Colonic mucosa (tissue), 4 donors: ENCODE measurements around the gene MS4A10. TPM values are rescaled to one million over a fixed set of nuclear protein-coding genes. Genes with fewer than 3 reads are reported as not detected.

Experiments
- DNase-seq: peaks from one replicate; pipeline ENCODE4 v3.0.0-alpha.2; 2020
- H3K27ac ChIP-seq: fragments of 200-600 bp; one replicate; pipeline ENCODE4 v1.8.0; 2021
- H3K27me3 ChIP-seq: fragments of 200-600 bp; one replicate; pipeline ENCODE4 v1.8.0; 2021
- H3K36me3 ChIP-seq: fragments of 200-600 bp; one replicate; pipeline ENCODE4 v1.8.0; 2021
- H3K4me1 ChIP-seq: fragments of 200-600 bp; one replicate; pipeline ENCODE4 v1.8.0; 2021; ENCODE audit warnings: mild to moderate bottlenecking
- H3K4me3 ChIP-seq: fragments of 200-600 bp; one replicate; pipeline ENCODE4 v1.8.0; 2021
- H3K9ac ChIP-seq, 2 donors: one replicate each; pipeline ENCODE4 v1.7.0; 2013; ENCODE audit warnings: control low read depth in 2 of 2, low read depth in 2 of 2, low read length in 2 of 2
- H3K9me3 ChIP-seq: fragments of 200-600 bp; one replicate; pipeline ENCODE4 v1.8.0; 2021
- CTCF ChIP-seq: fragments of 200-600 bp; IDR thresholded peaks from one replicate; pipeline ENCODE4 v1.8.0; 2022; ENCODE audit warnings: antibody characterized with exemption, mild to moderate bottlenecking
- intact Hi-C: fragments of 100-400 bp; cut with DNase I; formaldehyde crosslinking; loops from one replicate; pipeline ENCODE4 v1.14.1; 2022
- total RNA-seq, 2 donors: library from RNA; stranded (reverse); fragmentation: NEBNext Ultra II Directional in 1 of 2; extraction: Animal tissue kit (Norgen Biotek cat#: 25700) in 1 of 2; gene quantifications; one replicate each; pipeline ENCODE4 v1.2.1, GENCODE V29; 2021
- donor health status: healthy.
- donor health status: DM: no; HTN: no; CAD: no.
- donor health status: DM: no; HTN: no; CAD: no.

MS4A10 gene
- total RNA-seq, 2 donors from 2014 or later: 0.10 to 0.66 TPM

- H3K36me3 ChIP-seq: no peaks in the 10 kb centered on the region
- H3K4me1 ChIP-seq: no peaks in the 10 kb centered on the region
- DNase-seq: no peak
- intact Hi-C loops: no loop called here
- no peak overlapping the region for H3K27ac ChIP-seq
- no peak for TF ChIP-seq CTCF
- no peak overlapping the region for H3K4me3 ChIP-seq
- H3K9ac ChIP-seq: no peak overlapping the region
- H3K9me3 ChIP-seq: no peaks in the 10 kb centered on the region
- H3K27me3 ChIP-seq: no peaks in the 10 kb centered on the region
Measured at GRCh38 chr11:60781981-60782316, 3.2 kb upstream of the MS4A10 start.

- Histone ChIP-seq H3K27me3 (no peaks in the 10 kb centered on the region), H3K4me1 (no peaks in the 10 kb centered on the region), H3K36me3 (no peaks in the 10 kb centered on the region), H3K9ac (no peak overlapping the region), H3K9me3 (no peaks in the 10 kb centered on the region), H3K4me3 (no peak overlapping the region), H3K27ac (no peak overlapping the region)
- no peak for DNase-seq
- no peak for TF ChIP-seq CTCF
- intact Hi-C loops: no loop called here
Measured at GRCh38 chr11:60782393-60783140, 2.6 kb upstream of the MS4A10 start.

GRCh38 chr11:60783141-60783484, 2.0 kb upstream of the MS4A10 start:
- no peaks in the 10 kb centered on the region for H3K4me1 ChIP-seq
- H3K9me3 ChIP-seq: no peaks in the 10 kb centered on the region
- H3K27me3 ChIP-seq: no peaks in the 10 kb centered on the region
- TF ChIP-seq CTCF: no peak
- H3K4me3 ChIP-seq: no peak overlapping the region
- no peak overlapping the region for H3K27ac ChIP-seq
- no peaks in the 10 kb centered on the region for H3K36me3 ChIP-seq
- intact Hi-C loops: no loop called here
- no peak for DNase-seq
- no peak overlapping the region for H3K9ac ChIP-seq

- Histone ChIP-seq H3K36me3 (no peaks in the 10 kb centered on the region), H3K27ac (no peak overlapping the region), H3K27me3 (no peaks in the 10 kb centered on the region), H3K4me3 (no peak overlapping the region), H3K4me1 (no peaks in the 10 kb centered on the region), H3K9ac (no peak overlapping the region), H3K9me3 (no peaks in the 10 kb centered on the region)
- intact Hi-C loops: no loop called here
- no peak for TF ChIP-seq CTCF
- no peak for DNase-seq
Measured at GRCh38 chr11:60783911-60784310, 1.2 kb upstream of the MS4A10 start.

GRCh38 chr11:60785806-60786361, 751 bp downstream of the MS4A10 start:
- intact Hi-C loops: no loop called here
- TF ChIP-seq CTCF: no peak
- no peaks in the 10 kb centered on the region for H3K4me1 ChIP-seq
- no peaks in the 10 kb centered on the region for H3K27me3 ChIP-seq
- no peak for DNase-seq
- no peak overlapping the region for H3K27ac ChIP-seq
- H3K4me3 ChIP-seq: no peak overlapping the region
- no peaks in the 10 kb centered on the region for H3K9me3 ChIP-seq
- H3K9ac ChIP-seq: no peak overlapping the region
- H3K36me3 ChIP-seq: no peaks in the 10 kb centered on the region
